ENCODE results near the gene DCC.

DNA sequence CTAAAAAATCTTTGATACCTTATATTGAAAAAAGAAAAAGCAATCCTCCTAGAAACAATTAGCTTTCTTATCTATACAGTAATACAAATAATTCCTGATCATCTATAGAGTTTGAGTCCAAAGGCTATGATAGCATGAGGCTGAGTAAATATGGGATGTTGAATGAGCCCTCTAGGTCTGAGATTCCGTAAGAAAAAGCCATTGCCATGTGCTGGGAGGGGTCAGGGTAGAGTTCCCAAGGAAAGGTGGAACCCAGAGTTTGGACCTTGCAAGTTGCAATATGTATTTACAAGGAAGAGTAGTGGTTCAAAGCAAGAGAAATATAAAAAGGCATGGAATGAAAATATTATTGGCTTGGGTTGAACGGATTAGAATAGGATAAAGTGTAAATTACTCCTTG is 178.1 kb downstream of the DCC start:
- TF ChIP-seq EZH2 (IDR thresholded peaks at IDR 0.05; ENCODE audit: insufficient read depth, poor library complexity, severe bottlenecking), result no peak
- no peak for TF ChIP-seq EZH2phosphoT487 (IDR thresholded peaks at IDR 0.05; ENCODE audit: insufficient read depth, low read depth)
